H1 (cell line): ENCODE data around the gene SRGAP2C. TPM values are rescaled to one million over a fixed set of nuclear protein-coding genes. Genes with fewer than 3 reads are reported as not detected.
"Not testable (repeated sequence)": the region's sequence is repeated elsewhere in the genome, so short reads cannot be mapped to it uniquely, and the experiment has no call there.

ENCODE experiments used
- CTCF ChIA-PET: fragments of 300-600 bp; sonication (Branson Sonifier 250); formaldehyde crosslinking; loops from one replicate; lab custom pipeline; 2021; ENCODE audit not compliant: partially characterized antibody; lab: Charles Lee
- POLR2A ChIA-PET: fragments of 300-600 bp; sonication (Branson Sonifier 250); formaldehyde crosslinking; loops from one replicate; lab custom pipeline; 2021; ENCODE audit warnings: inconsistent platforms; ENCODE audit not compliant: partially characterized antibody; lab: Charles Lee
- DNase-seq, 2 experiments: peaks; one replicate each; pipeline versions ENCODE4 v3.0.0 to v3.0.0-alpha.2; 2010 to 2022; ENCODE audit warnings: low spot score in 2 of 2, low read depth in 1 of 2, mixed read lengths in 1 of 2
- FAIRE-seq: peaks from 2 replicates; lab custom pipeline; 2011; peaks lifted over from hg19 to GRCh38; lab: Jason Lieb, UNC
- H2AFZ ChIP-seq: 2 replicates; pipeline ENCODE4 v1.8.1; 2012; ENCODE audit warnings: low read length, inconsistent platforms
- H2AK5ac ChIP-seq: 2 replicates; pipeline ENCODE4 v1.6.1; 2013; ENCODE audit warnings: low read depth, low read length
- H2BK120ac ChIP-seq: replicated peaks from 2 replicates; pipeline ENCODE3; 2013; ENCODE audit warnings: low read depth, low read length, inconsistent platforms
- H2BK12ac ChIP-seq: 2 replicates; pipeline ENCODE4 v1.6.1; 2013; ENCODE audit warnings: low read depth, low read length
- H2BK15ac ChIP-seq: 2 replicates; pipeline ENCODE4 v1.6.1; 2013; ENCODE audit warnings: low read length
- H2BK20ac ChIP-seq: 2 replicates; pipeline ENCODE4 v1.6.1; 2013; ENCODE audit warnings: low read length
- H2BK5ac ChIP-seq: 2 replicates; pipeline ENCODE4 v1.6.1; 2013; ENCODE audit warnings: low read depth, low read length
- H3K14ac ChIP-seq: 2 replicates; pipeline ENCODE4 v1.6.1; 2013; ENCODE audit warnings: inconsistent platforms; ENCODE audit not compliant: insufficient read length
- H3K18ac ChIP-seq: 2 replicates; pipeline ENCODE4 v1.6.1; 2013; ENCODE audit warnings: low read length; ENCODE audit errors: extremely low read depth
- H3K23ac ChIP-seq: 2 replicates; pipeline ENCODE4 v1.6.1; 2013; ENCODE audit warnings: inconsistent platforms; ENCODE audit not compliant: insufficient read length
- H3K23me2 ChIP-seq: 2 replicates; pipeline ENCODE4 v1.6.1; 2013; ENCODE audit warnings: low read depth, low read length
- H3K27ac ChIP-seq: 2 replicates; pipeline ENCODE4 v1.6.1; 2011; ENCODE audit warnings: low read depth, low read length, inconsistent platforms
- H3K27me3 ChIP-seq, 4 experiments: replicated peaks in 1 of 4; 1 replicate in 1 of 4; 2 replicates in 3 of 4; pipeline versions ENCODE4 v1.6.1 to v1.8.1; 2011 to 2013; ENCODE audit warnings: low read length in 3 of 4, mild to moderate bottlenecking in 3 of 4, inconsistent platforms in 2 of 4, mixed read lengths in 2 of 4, moderate library complexity in 1 of 4; ENCODE audit not compliant: control insufficient read depth in 3 of 4, insufficient read depth in 3 of 4; ENCODE audit errors: extremely low read depth in 1 of 4
- H3K36me3 ChIP-seq, 4 experiments: 2 replicates each; pipeline versions ENCODE4 v1.6.1 to v1.8.1; 2011 to 2013; ENCODE audit warnings: mild to moderate bottlenecking in 4 of 4, low read length in 3 of 4, moderate library complexity in 2 of 4, control low read depth in 1 of 4, inconsistent platforms in 1 of 4; ENCODE audit not compliant: insufficient read depth in 4 of 4, control insufficient read depth in 2 of 4
- H3K4ac ChIP-seq: replicated peaks from 2 replicates; pipeline ENCODE3; 2013; ENCODE audit warnings: low read length, low read depth, mixed read lengths, inconsistent platforms; ENCODE audit not compliant: insufficient read length
- H3K4me1 ChIP-seq, 4 experiments: replicated peaks in 1 of 4; 1 replicate in 1 of 4; 2 replicates in 3 of 4; pipeline versions ENCODE4 v1.6.1 to v1.8.1; 2011 to 2013; ENCODE audit warnings: low read length in 3 of 4, inconsistent platforms in 2 of 4, mixed read lengths in 1 of 4; ENCODE audit not compliant: insufficient read depth in 4 of 4, control insufficient read depth in 3 of 4
- H3K4me2 ChIP-seq, 2 experiments: 2 replicates each; pipeline versions ENCODE4 v1.6.1 to v1.8.1; 2011 to 2013; ENCODE audit warnings: low read depth in 2 of 2, low read length in 2 of 2, control low read depth in 1 of 2, inconsistent platforms in 1 of 2, mild to moderate bottlenecking in 1 of 2; ENCODE audit not compliant: insufficient read depth in 1 of 2
- H3K4me3 ChIP-seq, 4 experiments: fragments of 200-600, 300-600 bp in 1 of 4; sonication (generic), shearing (Covaris generic), sonication (Bioruptor Twin) in 1 of 4; 2 replicates each; pipeline versions ENCODE4 v1.5.1 to v1.8.1; 2011 to 2016; ENCODE audit warnings: low read length in 4 of 4, low read depth in 3 of 4, control low read depth in 2 of 4, inconsistent platforms in 2 of 4, mild to moderate bottlenecking in 2 of 4, mixed read lengths in 1 of 4, moderate library complexity in 1 of 4; ENCODE audit not compliant: insufficient read depth in 2 of 4; ENCODE audit errors: extremely low read depth in 1 of 4
- H3K56ac ChIP-seq: replicated peaks from 2 replicates; pipeline ENCODE3; 2013; ENCODE audit warnings: low read depth, mild to moderate bottlenecking, mixed read lengths, low read length, inconsistent platforms; ENCODE audit not compliant: insufficient read length
- H3K79me1 ChIP-seq: 2 replicates; pipeline ENCODE4 v1.6.1; 2013; ENCODE audit warnings: low read depth, low read length, control low read depth
- H3K79me2 ChIP-seq, 2 experiments: 2 replicates each; pipeline versions ENCODE4 v1.6.1 to v1.8.1; 2012 to 2013; ENCODE audit warnings: low read length in 2 of 2, mild to moderate bottlenecking in 2 of 2, inconsistent platforms in 1 of 2; ENCODE audit not compliant: insufficient read depth in 2 of 2, control insufficient read depth in 1 of 2
- H3K9ac ChIP-seq, 4 experiments: replicated peaks in 1 of 4; 1 replicate in 1 of 4; 2 replicates in 3 of 4; pipeline versions ENCODE4 v1.6.1 to v1.8.1; 2011 to 2013; ENCODE audit warnings: low read depth in 3 of 4, low read length in 3 of 4, control low read depth in 2 of 4, mild to moderate bottlenecking in 2 of 4, moderate library complexity in 2 of 4, inconsistent platforms in 1 of 4; ENCODE audit errors: extremely low read depth in 1 of 4
- H3K9me3 ChIP-seq, 2 experiments: 2 replicates each; pipeline versions ENCODE4 v1.6.1 to v1.8.1; 2012 to 2013; ENCODE audit warnings: mild to moderate bottlenecking in 2 of 2, moderate library complexity in 2 of 2, control low read depth in 1 of 2, inconsistent platforms in 1 of 2, low read depth in 1 of 2, low read length in 1 of 2, mixed read lengths in 1 of 2; ENCODE audit not compliant: insufficient read depth in 2 of 2
- H4K20me1 ChIP-seq, 2 experiments: replicated peaks in 1 of 2; 2 replicates each; pipeline versions ENCODE3 to v1.8.1; 2011 to 2013; ENCODE audit warnings: inconsistent platforms in 2 of 2, low read length in 2 of 2, mild to moderate bottlenecking in 1 of 2; ENCODE audit not compliant: insufficient read depth in 2 of 2, control insufficient read depth in 1 of 2
- H4K5ac ChIP-seq: 2 replicates; pipeline ENCODE4 v1.6.1; 2013; ENCODE audit warnings: low read length, low read depth, mixed read lengths, inconsistent platforms; ENCODE audit not compliant: insufficient read length
- H4K8ac ChIP-seq: 2 replicates; pipeline ENCODE4 v1.8.0; 2013; ENCODE audit warnings: mild to moderate bottlenecking, moderate library complexity, low read length, inconsistent platforms; ENCODE audit not compliant: insufficient read depth; ENCODE audit errors: extremely low read depth
- H4K91ac ChIP-seq: replicated peaks from 2 replicates; pipeline ENCODE3; 2013; ENCODE audit warnings: low read length, mixed read lengths, inconsistent platforms; ENCODE audit not compliant: insufficient read length
- WGBS, 2 experiments: shearing (Covaris generic) in 1 of 2; methylation state at CpG; one replicate each; pipeline versions ENCODE4 v1.1.6 to v1.1.7; 2013 to 2015; ENCODE audit warnings: low lambda C conversion rate in 2 of 2, mixed read lengths in 2 of 2, inconsistent platforms in 1 of 2, low coverage in 1 of 2, missing lambda C conversion rate in 1 of 2; ENCODE audit not compliant: insufficient replicate concordance in 2 of 2, insufficient coverage in 1 of 2, insufficient read length in 1 of 2; ENCODE audit errors: extremely low coverage in 1 of 2, missing lambda C conversion rate in 1 of 2; 5-methylcytosine and 5-hydroxymethylcytosine counted together
- polyA plus RNA-seq, 7 experiments: library from polyadenylated mRNA; depleted of rRNA in 3 of 7; stranded (reverse) in 5 of 7; unstranded in 2 of 7; fragments of >200 nt in 5 of 7; fragments of 200-250 nt in 2 of 7; gene quantifications; 1 replicate in 5 of 7; 2 replicates in 1 of 7; 4 replicates in 1 of 7; pipeline versions ENCODE4 v1.2.1 to v1.2.3, GENCODE V29; 2011 to 2013; ENCODE audit warnings: missing spikeins in 2 of 7, mixed read lengths in 2 of 7
- total RNA-seq: library from RNA; stranded (reverse); fragmentation: NEBNext Ultra II Directional; extraction: Animal tissue kit (Norgen Biotek cat#: 25700); gene quantifications from 2 replicates; pipeline ENCODE4 v1.2.1, GENCODE V29; 2021

Gene SRGAP2C
- total and polyA plus RNA-seq, 2 of the 8 experiments (the other 6 are each of a cell fraction or from before 2014, with no cell fraction given) = 2.5 to 25.2 TPM

GRCh38 chr1:121167225-121167738 is 17.5 kb upstream of the SRGAP2C start:
- not testable (repeated sequence) for H3K79me1 ChIP-seq, H3K23me2 ChIP-seq
- 87% methylated on average over 2 of the region's 2 CpGs; no CpG with 5 or more reads in 1 of the 2 experiments for WGBS, 2 experiments

DNA sequence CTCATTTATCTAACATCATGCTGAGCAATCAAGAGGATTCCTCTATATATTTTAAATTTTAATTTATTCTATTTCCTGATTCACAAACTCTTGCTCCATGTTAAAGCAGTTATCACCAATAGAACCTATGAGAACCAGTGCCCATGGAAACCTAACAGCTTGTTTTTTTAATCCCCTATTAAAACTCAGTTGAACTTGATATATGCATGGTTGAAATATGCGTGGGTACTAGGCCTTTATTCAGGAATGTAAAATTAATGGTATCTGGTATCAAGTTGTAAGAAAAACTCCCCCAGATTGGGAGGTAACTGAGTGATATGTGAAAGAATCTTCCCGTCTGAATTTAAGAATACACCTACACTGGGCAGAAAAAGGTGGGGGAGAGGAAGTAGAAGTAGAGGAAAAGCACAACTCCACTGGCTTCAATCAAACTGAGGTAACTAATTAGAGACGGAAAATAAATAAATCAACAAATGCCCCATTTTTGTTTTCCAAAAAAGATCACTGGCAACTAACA is 16.6 kb upstream of the SRGAP2C start:
- H2BK20ac ChIP-seq, H3K4ac ChIP-seq, DNase-seq, H3K79me1 ChIP-seq, H3K23ac ChIP-seq, H2BK15ac ChIP-seq, H2AFZ ChIP-seq, H4K91ac ChIP-seq, H3K4me1 ChIP-seq, H3K36me3 ChIP-seq, FAIRE-seq, H3K18ac ChIP-seq, H4K8ac ChIP-seq, CTCF ChIA-PET, H3K79me2 ChIP-seq, H3K27me3 ChIP-seq, H3K4me3 ChIP-seq, H3K9ac ChIP-seq, H3K56ac ChIP-seq, H4K20me1 ChIP-seq, H3K9me3 ChIP-seq, H3K23me2 ChIP-seq, H4K5ac ChIP-seq, H3K27ac ChIP-seq, H2AK5ac ChIP-seq, POLR2A ChIA-PET, H2BK120ac ChIP-seq, H2BK12ac ChIP-seq, H3K14ac ChIP-seq, H3K4me2 ChIP-seq, H2BK5ac ChIP-seq: not testable (repeated sequence)
- 83% methylated on average over 1 of the region's 3 CpGs; no CpG with 5 or more reads in 1 of the 2 experiments for WGBS, 2 experiments

More at GRCh38 chr1:121167225-121167738, 17.5 kb upstream of the SRGAP2C start:
- H2AFZ ChIP-seq, FAIRE-seq, H3K4me3 ChIP-seq, H4K8ac ChIP-seq, POLR2A ChIA-PET, H3K27ac ChIP-seq, H2BK5ac ChIP-seq, H3K18ac ChIP-seq, H4K91ac ChIP-seq, H3K14ac ChIP-seq, H3K36me3 ChIP-seq, H3K4ac ChIP-seq, H2BK12ac ChIP-seq, H2BK120ac ChIP-seq, H4K20me1 ChIP-seq, H3K4me1 ChIP-seq, H3K56ac ChIP-seq, H3K4me2 ChIP-seq, H3K23ac ChIP-seq, DNase-seq, H2BK15ac ChIP-seq, H2BK20ac ChIP-seq, H3K79me2 ChIP-seq, H3K9me3 ChIP-seq, CTCF ChIA-PET, H4K5ac ChIP-seq, H2AK5ac ChIP-seq, H3K9ac ChIP-seq, H3K27me3 ChIP-seq: not testable (repeated sequence)
